ENCODE measurements around the gene LEP.

- TF ChIP-seq MAX (IDR thresholded peaks at IDR 0.05) (no peak), EGR1 (IDR thresholded peaks at IDR 0.05; ENCODE audit: low read depth in 2 of 2) (no peak), CTCF (IDR thresholded peaks at IDR 0.05; ENCODE audit: low read depth, low read length, missing input control) (no peak), GABPA (IDR thresholded peaks at IDR 0.05 in 1 of 2, conservative IDR thresholded peaks at IDR 0.05 in 1 of 2) (no peak), ZBTB33 (IDR thresholded peaks at IDR 0.05) (no peak), REST (IDR thresholded peaks at IDR 0.05) (no peak), TAF1 (conservative IDR thresholded peaks at IDR 0.05) (no peak), FOXA1 (IDR thresholded peaks at IDR 0.05) (no peak), YY1 (IDR thresholded peaks at IDR 0.05) (no peak), JUND (IDR thresholded peaks at IDR 0.05) (no peak), RAD21 (IDR thresholded peaks at IDR 0.05) (no peak), RXRA (IDR thresholded peaks at IDR 0.05) (no peak)
Measured at GRCh38 chr7:128271942-128272481, 30.9 kb downstream of the LEP start.

Measured in liver (tissue), 3 donors.